HL-60 (cell line): ENCODE measurements around the gene LAMTOR5.

Experiments
- POLR2AphosphoS5 ChIP-seq: IDR thresholded peaks from 2 replicates; pipeline ENCODE4 v1.6.1; 2012; ENCODE audit warnings: low read depth
- TF ChIP-seq, protein P1 (sequence below): IDR thresholded peaks from one replicate; pipeline ENCODE4 v1.5.1; 2011; ENCODE audit warnings: low read length, control low read depth, inconsistent platforms; ENCODE audit not compliant: insufficient read depth
- TF ChIP-seq, protein P2 (sequence below): IDR thresholded peaks from 2 replicates; pipeline ENCODE4 v1.6.1; 2012; ENCODE audit warnings: low read depth; ENCODE audit not compliant: insufficient replicate concordance

DNA sequence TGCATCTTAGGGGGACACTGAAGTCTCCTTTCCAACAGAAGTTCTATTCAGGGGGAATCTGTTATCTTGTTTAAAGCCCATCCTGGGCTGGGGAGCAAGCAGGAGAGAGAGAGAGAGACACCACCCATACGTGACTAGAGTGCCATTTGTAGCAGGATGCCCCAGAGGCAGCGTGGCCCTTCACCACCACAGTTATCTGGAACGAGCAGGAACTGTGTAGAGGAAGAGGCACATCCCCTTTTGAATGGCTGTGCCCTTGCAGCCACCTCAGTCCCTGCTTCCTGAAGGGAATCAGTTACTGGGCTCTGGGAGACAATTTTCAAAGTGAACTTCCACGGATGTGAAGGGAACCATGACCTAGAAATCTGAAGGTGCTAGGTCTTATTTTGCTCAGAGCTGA lies 19.4 kb upstream of the LAMTOR5 start:
- TF ChIP-seq, protein P1, sequence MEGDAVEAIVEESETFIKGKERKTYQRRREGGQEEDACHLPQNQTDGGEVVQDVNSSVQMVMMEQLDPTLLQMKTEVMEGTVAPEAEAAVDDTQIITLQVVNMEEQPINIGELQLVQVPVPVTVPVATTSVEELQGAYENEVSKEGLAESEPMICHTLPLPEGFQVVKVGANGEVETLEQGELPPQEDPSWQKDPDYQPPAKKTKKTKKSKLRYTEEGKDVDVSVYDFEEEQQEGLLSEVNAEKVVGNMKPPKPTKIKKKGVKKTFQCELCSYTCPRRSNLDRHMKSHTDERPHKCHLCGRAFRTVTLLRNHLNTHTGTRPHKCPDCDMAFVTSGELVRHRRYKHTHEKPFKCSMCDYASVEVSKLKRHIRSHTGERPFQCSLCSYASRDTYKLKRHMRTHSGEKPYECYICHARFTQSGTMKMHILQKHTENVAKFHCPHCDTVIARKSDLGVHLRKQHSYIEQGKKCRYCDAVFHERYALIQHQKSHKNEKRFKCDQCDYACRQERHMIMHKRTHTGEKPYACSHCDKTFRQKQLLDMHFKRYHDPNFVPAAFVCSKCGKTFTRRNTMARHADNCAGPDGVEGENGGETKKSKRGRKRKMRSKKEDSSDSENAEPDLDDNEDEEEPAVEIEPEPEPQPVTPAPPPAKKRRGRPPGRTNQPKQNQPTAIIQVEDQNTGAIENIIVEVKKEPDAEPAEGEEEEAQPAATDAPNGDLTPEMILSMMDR, result no peak
- TF ChIP-seq, protein P2, sequence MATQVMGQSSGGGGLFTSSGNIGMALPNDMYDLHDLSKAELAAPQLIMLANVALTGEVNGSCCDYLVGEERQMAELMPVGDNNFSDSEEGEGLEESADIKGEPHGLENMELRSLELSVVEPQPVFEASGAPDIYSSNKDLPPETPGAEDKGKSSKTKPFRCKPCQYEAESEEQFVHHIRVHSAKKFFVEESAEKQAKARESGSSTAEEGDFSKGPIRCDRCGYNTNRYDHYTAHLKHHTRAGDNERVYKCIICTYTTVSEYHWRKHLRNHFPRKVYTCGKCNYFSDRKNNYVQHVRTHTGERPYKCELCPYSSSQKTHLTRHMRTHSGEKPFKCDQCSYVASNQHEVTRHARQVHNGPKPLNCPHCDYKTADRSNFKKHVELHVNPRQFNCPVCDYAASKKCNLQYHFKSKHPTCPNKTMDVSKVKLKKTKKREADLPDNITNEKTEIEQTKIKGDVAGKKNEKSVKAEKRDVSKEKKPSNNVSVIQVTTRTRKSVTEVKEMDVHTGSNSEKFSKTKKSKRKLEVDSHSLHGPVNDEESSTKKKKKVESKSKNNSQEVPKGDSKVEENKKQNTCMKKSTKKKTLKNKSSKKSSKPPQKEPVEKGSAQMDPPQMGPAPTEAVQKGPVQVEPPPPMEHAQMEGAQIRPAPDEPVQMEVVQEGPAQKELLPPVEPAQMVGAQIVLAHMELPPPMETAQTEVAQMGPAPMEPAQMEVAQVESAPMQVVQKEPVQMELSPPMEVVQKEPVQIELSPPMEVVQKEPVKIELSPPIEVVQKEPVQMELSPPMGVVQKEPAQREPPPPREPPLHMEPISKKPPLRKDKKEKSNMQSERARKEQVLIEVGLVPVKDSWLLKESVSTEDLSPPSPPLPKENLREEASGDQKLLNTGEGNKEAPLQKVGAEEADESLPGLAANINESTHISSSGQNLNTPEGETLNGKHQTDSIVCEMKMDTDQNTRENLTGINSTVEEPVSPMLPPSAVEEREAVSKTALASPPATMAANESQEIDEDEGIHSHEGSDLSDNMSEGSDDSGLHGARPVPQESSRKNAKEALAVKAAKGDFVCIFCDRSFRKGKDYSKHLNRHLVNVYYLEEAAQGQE, result no peak
- TF ChIP-seq POLR2AphosphoS5, result no peak
